Mammary epithelial cell (primary cell): Measurements from ENCODE around the gene CALN1.

ENCODE experiments used
- EZH2 ChIP-seq: IDR thresholded peaks from 2 replicates; pipeline ENCODE4 v1.6.1; 2012; ENCODE audit warnings: low read length, inconsistent platforms, borderline replicate concordance
- TF ChIP-seq, protein P1 (sequence below), 2 donors: IDR thresholded peaks in 1 of 2; conservative IDR thresholded peaks in 1 of 2; 2 replicates each; pipeline ENCODE4 v1.5.1; 2011 to 2012; ENCODE audit warnings: inconsistent platforms in 2 of 2, low read length in 2 of 2, mild to moderate bottlenecking in 2 of 2, control low read depth in 1 of 2, low read depth in 1 of 2; ENCODE audit not compliant: insufficient read depth in 1 of 2; ENCODE audit errors: extremely low read depth in 1 of 2

DNA sequence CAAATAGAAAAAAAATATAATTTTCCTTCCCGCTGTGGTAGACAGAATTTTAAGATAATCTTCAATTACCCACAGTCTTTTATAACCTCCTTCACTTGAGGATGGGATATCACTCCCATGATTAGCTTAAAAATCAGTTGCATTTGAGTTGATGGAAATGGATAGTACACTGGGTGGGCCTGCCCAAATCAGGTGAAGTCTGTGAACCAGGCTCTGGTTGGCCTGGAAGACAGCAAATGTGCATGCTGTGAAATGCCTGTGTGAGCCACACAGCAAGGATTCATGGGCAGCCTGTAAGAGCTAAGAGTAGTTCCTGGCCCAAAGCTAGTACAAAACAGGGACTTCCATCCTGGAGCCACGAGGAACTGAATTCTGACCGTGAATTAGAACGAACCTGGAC lies 548.0 kb downstream of the CALN1 start:
- TF ChIP-seq, protein P1, sequence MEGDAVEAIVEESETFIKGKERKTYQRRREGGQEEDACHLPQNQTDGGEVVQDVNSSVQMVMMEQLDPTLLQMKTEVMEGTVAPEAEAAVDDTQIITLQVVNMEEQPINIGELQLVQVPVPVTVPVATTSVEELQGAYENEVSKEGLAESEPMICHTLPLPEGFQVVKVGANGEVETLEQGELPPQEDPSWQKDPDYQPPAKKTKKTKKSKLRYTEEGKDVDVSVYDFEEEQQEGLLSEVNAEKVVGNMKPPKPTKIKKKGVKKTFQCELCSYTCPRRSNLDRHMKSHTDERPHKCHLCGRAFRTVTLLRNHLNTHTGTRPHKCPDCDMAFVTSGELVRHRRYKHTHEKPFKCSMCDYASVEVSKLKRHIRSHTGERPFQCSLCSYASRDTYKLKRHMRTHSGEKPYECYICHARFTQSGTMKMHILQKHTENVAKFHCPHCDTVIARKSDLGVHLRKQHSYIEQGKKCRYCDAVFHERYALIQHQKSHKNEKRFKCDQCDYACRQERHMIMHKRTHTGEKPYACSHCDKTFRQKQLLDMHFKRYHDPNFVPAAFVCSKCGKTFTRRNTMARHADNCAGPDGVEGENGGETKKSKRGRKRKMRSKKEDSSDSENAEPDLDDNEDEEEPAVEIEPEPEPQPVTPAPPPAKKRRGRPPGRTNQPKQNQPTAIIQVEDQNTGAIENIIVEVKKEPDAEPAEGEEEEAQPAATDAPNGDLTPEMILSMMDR (conservative IDR thresholded peaks at IDR 0.05 in 1 of 2, IDR thresholded peaks at IDR 0.05 in 1 of 2; ENCODE audit: extremely low read depth in 1 of 2, insufficient read depth in 1 of 2, low read depth in 1 of 2, low read length in 2 of 2) = no peak
- no peak for TF ChIP-seq EZH2
